ENCODE results near the gene MYO1B. TPM values are rescaled to one million over a fixed set of nuclear protein-coding genes. Genes with fewer than 3 reads are reported as not detected.

The MYO1B gene
- polyA plus RNA-seq, 1 donor from 2014 or later: 72.2 TPM

DNA sequence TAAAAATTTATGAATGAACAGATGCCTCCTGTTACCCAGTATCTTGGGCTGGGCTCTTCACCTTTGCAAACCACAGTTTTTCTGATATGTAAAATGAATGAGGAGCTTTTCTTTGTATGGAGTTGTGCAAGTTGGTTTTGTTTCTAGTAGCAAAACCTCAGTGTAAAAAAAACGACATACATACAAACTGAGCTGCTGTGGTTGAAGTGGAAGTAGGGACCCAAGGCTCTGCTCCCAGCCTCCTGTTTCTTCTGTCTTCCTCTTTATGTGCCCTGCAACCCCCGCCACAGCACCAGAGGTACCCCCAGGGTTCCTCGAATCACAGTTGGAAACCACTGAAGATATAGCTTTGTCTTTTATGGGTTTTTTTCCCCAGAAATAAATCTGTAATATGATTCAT lies 118.1 kb downstream of the MYO1B start:
- no peaks in the 10 kb centered on the region for H3K9me2 ChIP-seq (ENCODE audit: insufficient read depth, low read length)
- peaks cover 3% of the 10 kb centered on the region for H3K36me3 ChIP-seq (ENCODE audit: insufficient read depth, low read length)
- H3K27ac ChIP-seq (ENCODE audit: low read length): no peak overlapping the region
- H3F3A ChIP-seq (ENCODE audit: insufficient read depth, low read length, poor library complexity, severe bottlenecking): no peaks in the 10 kb centered on the region
- no peak overlapping the region for H3K9ac ChIP-seq (ENCODE audit: low read length)
- H3K4me3 ChIP-seq (ENCODE audit: low read length): no peak overlapping the region
- no peaks in the 10 kb centered on the region for H3K9me3 ChIP-seq (ENCODE audit: low read length)
- TF ChIP-seq, protein P1, sequence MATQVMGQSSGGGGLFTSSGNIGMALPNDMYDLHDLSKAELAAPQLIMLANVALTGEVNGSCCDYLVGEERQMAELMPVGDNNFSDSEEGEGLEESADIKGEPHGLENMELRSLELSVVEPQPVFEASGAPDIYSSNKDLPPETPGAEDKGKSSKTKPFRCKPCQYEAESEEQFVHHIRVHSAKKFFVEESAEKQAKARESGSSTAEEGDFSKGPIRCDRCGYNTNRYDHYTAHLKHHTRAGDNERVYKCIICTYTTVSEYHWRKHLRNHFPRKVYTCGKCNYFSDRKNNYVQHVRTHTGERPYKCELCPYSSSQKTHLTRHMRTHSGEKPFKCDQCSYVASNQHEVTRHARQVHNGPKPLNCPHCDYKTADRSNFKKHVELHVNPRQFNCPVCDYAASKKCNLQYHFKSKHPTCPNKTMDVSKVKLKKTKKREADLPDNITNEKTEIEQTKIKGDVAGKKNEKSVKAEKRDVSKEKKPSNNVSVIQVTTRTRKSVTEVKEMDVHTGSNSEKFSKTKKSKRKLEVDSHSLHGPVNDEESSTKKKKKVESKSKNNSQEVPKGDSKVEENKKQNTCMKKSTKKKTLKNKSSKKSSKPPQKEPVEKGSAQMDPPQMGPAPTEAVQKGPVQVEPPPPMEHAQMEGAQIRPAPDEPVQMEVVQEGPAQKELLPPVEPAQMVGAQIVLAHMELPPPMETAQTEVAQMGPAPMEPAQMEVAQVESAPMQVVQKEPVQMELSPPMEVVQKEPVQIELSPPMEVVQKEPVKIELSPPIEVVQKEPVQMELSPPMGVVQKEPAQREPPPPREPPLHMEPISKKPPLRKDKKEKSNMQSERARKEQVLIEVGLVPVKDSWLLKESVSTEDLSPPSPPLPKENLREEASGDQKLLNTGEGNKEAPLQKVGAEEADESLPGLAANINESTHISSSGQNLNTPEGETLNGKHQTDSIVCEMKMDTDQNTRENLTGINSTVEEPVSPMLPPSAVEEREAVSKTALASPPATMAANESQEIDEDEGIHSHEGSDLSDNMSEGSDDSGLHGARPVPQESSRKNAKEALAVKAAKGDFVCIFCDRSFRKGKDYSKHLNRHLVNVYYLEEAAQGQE (IDR thresholded peaks at IDR 0.05; ENCODE audit: borderline replicate concordance): no peak
- no peak for TF ChIP-seq TAF1 (IDR thresholded peaks at IDR 0.05; ENCODE audit: low read depth)
- no peak overlapping the region for H2AFZ ChIP-seq (ENCODE audit: low read depth, low read length)
- H3K27me3 ChIP-seq (ENCODE audit: insufficient read depth, low read depth, low read length): no peaks in the 10 kb centered on the region
- H4K20me1 ChIP-seq (ENCODE audit: insufficient read depth): no peaks in the 10 kb centered on the region
- H3K79me2 ChIP-seq (replicated peaks; ENCODE audit: insufficient read depth, low read length): no peaks in the 10 kb centered on the region
- no peak overlapping the region for H3K4me2 ChIP-seq (ENCODE audit: low read length)

DNA sequence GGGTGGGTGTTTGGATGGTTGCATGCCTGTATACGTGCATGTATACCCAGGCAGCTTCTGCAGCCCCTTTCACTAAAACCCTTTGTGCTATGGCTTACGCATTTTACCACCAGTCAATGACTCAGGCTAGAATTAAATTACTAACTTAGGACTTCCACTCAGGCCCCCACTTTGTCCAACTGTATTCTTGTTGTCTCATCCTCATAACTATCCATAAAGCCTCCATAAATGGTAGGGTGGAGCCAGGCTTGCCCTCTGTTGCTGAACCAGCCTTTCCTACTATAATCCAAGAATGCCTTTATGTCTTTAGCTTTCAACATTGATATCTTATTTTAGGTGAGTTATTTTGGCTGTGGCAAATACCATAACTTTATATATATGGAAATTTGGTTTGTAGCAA lies 119.9 kb downstream of the MYO1B start:
- peaks cover 3% of the 10 kb centered on the region for H3K36me3 ChIP-seq (ENCODE audit: insufficient read depth, low read length)
- no peaks in the 10 kb centered on the region for H3K79me2 ChIP-seq (replicated peaks; ENCODE audit: insufficient read depth, low read length)
- no peaks in the 10 kb centered on the region for H3K9me3 ChIP-seq (ENCODE audit: low read length)
- no peak overlapping the region for H3K4me3 ChIP-seq (ENCODE audit: low read length)
- no peak overlapping the region for H3K4me2 ChIP-seq (ENCODE audit: low read length)
- no peak for TF ChIP-seq POLR2AphosphoS5 (IDR thresholded peaks at IDR 0.05)
- TF ChIP-seq, protein P1 (IDR thresholded peaks at IDR 0.05; ENCODE audit: borderline replicate concordance): no peak
- TF ChIP-seq TAF1 (IDR thresholded peaks at IDR 0.05; ENCODE audit: low read depth): no peak
- TF ChIP-seq SMC3 (conservative IDR thresholded peaks at IDR 0.05; ENCODE audit: poor library complexity): no peak
- TF ChIP-seq, protein P2, sequence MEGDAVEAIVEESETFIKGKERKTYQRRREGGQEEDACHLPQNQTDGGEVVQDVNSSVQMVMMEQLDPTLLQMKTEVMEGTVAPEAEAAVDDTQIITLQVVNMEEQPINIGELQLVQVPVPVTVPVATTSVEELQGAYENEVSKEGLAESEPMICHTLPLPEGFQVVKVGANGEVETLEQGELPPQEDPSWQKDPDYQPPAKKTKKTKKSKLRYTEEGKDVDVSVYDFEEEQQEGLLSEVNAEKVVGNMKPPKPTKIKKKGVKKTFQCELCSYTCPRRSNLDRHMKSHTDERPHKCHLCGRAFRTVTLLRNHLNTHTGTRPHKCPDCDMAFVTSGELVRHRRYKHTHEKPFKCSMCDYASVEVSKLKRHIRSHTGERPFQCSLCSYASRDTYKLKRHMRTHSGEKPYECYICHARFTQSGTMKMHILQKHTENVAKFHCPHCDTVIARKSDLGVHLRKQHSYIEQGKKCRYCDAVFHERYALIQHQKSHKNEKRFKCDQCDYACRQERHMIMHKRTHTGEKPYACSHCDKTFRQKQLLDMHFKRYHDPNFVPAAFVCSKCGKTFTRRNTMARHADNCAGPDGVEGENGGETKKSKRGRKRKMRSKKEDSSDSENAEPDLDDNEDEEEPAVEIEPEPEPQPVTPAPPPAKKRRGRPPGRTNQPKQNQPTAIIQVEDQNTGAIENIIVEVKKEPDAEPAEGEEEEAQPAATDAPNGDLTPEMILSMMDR (IDR thresholded peaks at IDR 0.05; ENCODE audit: poor library complexity, severe bottlenecking): no peak
- TF ChIP-seq RAD21 (conservative IDR thresholded peaks at IDR 0.05): no peak
- no peak for TF ChIP-seq EP300 (conservative IDR thresholded peaks at IDR 0.05; ENCODE audit: poor library complexity, severe bottlenecking)
- no peak for TF ChIP-seq MXI1 (conservative IDR thresholded peaks at IDR 0.05; ENCODE audit: poor library complexity, severe bottlenecking)
- no peak overlapping the region for H3K27ac ChIP-seq (ENCODE audit: low read length)
- H2AFZ ChIP-seq (ENCODE audit: low read depth, low read length): no peak overlapping the region
- no peak overlapping the region for H3K9ac ChIP-seq (ENCODE audit: low read length)
- no peaks in the 10 kb centered on the region for H4K20me1 ChIP-seq (ENCODE audit: insufficient read depth)
- H3K27me3 ChIP-seq (ENCODE audit: insufficient read depth, low read depth, low read length): no peaks in the 10 kb centered on the region
- no peaks in the 10 kb centered on the region for H3F3A ChIP-seq (ENCODE audit: insufficient read depth, low read length, poor library complexity, severe bottlenecking)
- no peaks in the 10 kb centered on the region for H3K9me2 ChIP-seq (ENCODE audit: insufficient read depth, low read length)
